NCI-H2107 treated with DMSO at 0.1 percent for 48 hours (cell line): ENCODE measurements around the gene RAB3GAP2.
"Not testable (repeated sequence)": the region's sequence is repeated elsewhere in the genome, so short reads cannot be mapped to it uniquely, and the experiment has no call there.

Source experiments
- DNase-seq: peaks from one replicate; lab custom pipeline; 2025; ENCODE audit not compliant: unreplicated experiment; lab: John Stamatoyannopoulos, UW

RAB3GAP2 gene

GRCh38 chr1:220272047-220272840 is at the start of gene RAB3GAP2:
Gene RAB3GAP2 (minus strand): TSS chr1:220272453. CDS start chr1:220272337, 116 bp downstream.
- DNase-seq: peak; percentile 95

GRCh38 chr1:220321758-220322157 is 49.5 kb upstream of the RAB3GAP2 start:
- DNase-seq: no peak

GRCh38 chr1:220320709-220321108 is 48.5 kb upstream of the RAB3GAP2 start:
- DNase-seq: no peak

- DNase-seq: no peak
Measured at GRCh38 chr1:220318673-220319072, 46.4 kb upstream of the RAB3GAP2 start.

- no peak for DNase-seq
Measured at GRCh38 chr1:220317161-220317560, 44.9 kb upstream of the RAB3GAP2 start.

GRCh38 chr1:220316305-220316704 is 44.1 kb upstream of the RAB3GAP2 start:
- DNase-seq: no peak

GRCh38 chr1:220315070-220315839 is 43.0 kb upstream of the RAB3GAP2 start:
- no peak for DNase-seq

- no peak for DNase-seq
Measured at GRCh38 chr1:220313576-220313975, 41.3 kb upstream of the RAB3GAP2 start.

GRCh38 chr1:220310147-220310546 is 37.9 kb upstream of the RAB3GAP2 start:
- not testable (repeated sequence) for DNase-seq

- DNase-seq: no peak
Measured at GRCh38 chr1:220307607-220308006, 35.4 kb upstream of the RAB3GAP2 start.

GRCh38 chr1:220306339-220306738 is 34.1 kb upstream of the RAB3GAP2 start:
- no peak for DNase-seq

- no peak for DNase-seq
Measured at GRCh38 chr1:220303871-220304270, 31.6 kb upstream of the RAB3GAP2 start.

- no peak for DNase-seq
Measured at GRCh38 chr1:220301630-220302029, 29.4 kb upstream of the RAB3GAP2 start.

GRCh38 chr1:220300442-220301121 is 28.3 kb upstream of the RAB3GAP2 start:
- peak; percentile 76 for DNase-seq

GRCh38 chr1:220299337-220299736 is 27.1 kb upstream of the RAB3GAP2 start:
- no peak for DNase-seq

- DNase-seq: no peak
Measured at GRCh38 chr1:220298470-220299205, 26.4 kb upstream of the RAB3GAP2 start.

- no peak for DNase-seq
Measured at GRCh38 chr1:220296981-220297380, 24.7 kb upstream of the RAB3GAP2 start.

- DNase-seq: no peak
Measured at GRCh38 chr1:220294846-220295301, 22.6 kb upstream of the RAB3GAP2 start.

- DNase-seq: no peak
Measured at GRCh38 chr1:220291580-220291979, 19.3 kb upstream of the RAB3GAP2 start.

GRCh38 chr1:220290140-220290761 is 18.0 kb upstream of the RAB3GAP2 start:
- DNase-seq: peak; percentile 46
